H1 (cell line): ENCODE results near the gene IL10. TPM values are rescaled to one million over a fixed set of nuclear protein-coding genes. Genes with fewer than 3 reads are reported as not detected.

Source experiments
- CTCF ChIA-PET: fragments of 300-600 bp; sonication (Branson Sonifier 250); formaldehyde crosslinking; loops from one replicate; lab custom pipeline; 2021; ENCODE audit not compliant: partially characterized antibody; lab: Charles Lee
- POLR2A ChIA-PET: fragments of 300-600 bp; sonication (Branson Sonifier 250); formaldehyde crosslinking; loops from one replicate; lab custom pipeline; 2021; ENCODE audit warnings: inconsistent platforms; ENCODE audit not compliant: partially characterized antibody; lab: Charles Lee
- DNase-seq, 2 experiments: peaks; one replicate each; pipeline versions ENCODE4 v3.0.0 to v3.0.0-alpha.2; 2010 to 2022; ENCODE audit warnings: low spot score in 2 of 2, low read depth in 1 of 2, mixed read lengths in 1 of 2
- FAIRE-seq: peaks from 2 replicates; lab custom pipeline; 2011; peaks lifted over from hg19 to GRCh38; lab: Jason Lieb, UNC
- H2AFZ ChIP-seq: 2 replicates; pipeline ENCODE4 v1.8.1; 2012; ENCODE audit warnings: low read length, inconsistent platforms
- H2AK5ac ChIP-seq: 2 replicates; pipeline ENCODE4 v1.6.1; 2013; ENCODE audit warnings: low read depth, low read length
- H2BK120ac ChIP-seq: replicated peaks from 2 replicates; pipeline ENCODE3; 2013; ENCODE audit warnings: low read depth, low read length, inconsistent platforms
- H2BK12ac ChIP-seq: 2 replicates; pipeline ENCODE4 v1.6.1; 2013; ENCODE audit warnings: low read depth, low read length
- H2BK15ac ChIP-seq: 2 replicates; pipeline ENCODE4 v1.6.1; 2013; ENCODE audit warnings: low read length
- H2BK20ac ChIP-seq: 2 replicates; pipeline ENCODE4 v1.6.1; 2013; ENCODE audit warnings: low read length
- H2BK5ac ChIP-seq: 2 replicates; pipeline ENCODE4 v1.6.1; 2013; ENCODE audit warnings: low read depth, low read length
- H3K14ac ChIP-seq: 2 replicates; pipeline ENCODE4 v1.6.1; 2013; ENCODE audit warnings: inconsistent platforms; ENCODE audit not compliant: insufficient read length
- H3K18ac ChIP-seq: 2 replicates; pipeline ENCODE4 v1.6.1; 2013; ENCODE audit warnings: low read length; ENCODE audit errors: extremely low read depth
- H3K23ac ChIP-seq: 2 replicates; pipeline ENCODE4 v1.6.1; 2013; ENCODE audit warnings: inconsistent platforms; ENCODE audit not compliant: insufficient read length
- H3K23me2 ChIP-seq: 2 replicates; pipeline ENCODE4 v1.6.1; 2013; ENCODE audit warnings: low read depth, low read length
- H3K27ac ChIP-seq: 2 replicates; pipeline ENCODE4 v1.6.1; 2011; ENCODE audit warnings: low read depth, low read length, inconsistent platforms
- H3K27me3 ChIP-seq, 4 experiments: replicated peaks in 1 of 4; 1 replicate in 1 of 4; 2 replicates in 3 of 4; pipeline versions ENCODE4 v1.6.1 to v1.8.1; 2011 to 2013; ENCODE audit warnings: low read length in 3 of 4, mild to moderate bottlenecking in 3 of 4, inconsistent platforms in 2 of 4, mixed read lengths in 2 of 4, moderate library complexity in 1 of 4; ENCODE audit not compliant: control insufficient read depth in 3 of 4, insufficient read depth in 3 of 4; ENCODE audit errors: extremely low read depth in 1 of 4
- H3K36me3 ChIP-seq, 4 experiments: 2 replicates each; pipeline versions ENCODE4 v1.6.1 to v1.8.1; 2011 to 2013; ENCODE audit warnings: mild to moderate bottlenecking in 4 of 4, low read length in 3 of 4, moderate library complexity in 2 of 4, control low read depth in 1 of 4, inconsistent platforms in 1 of 4; ENCODE audit not compliant: insufficient read depth in 4 of 4, control insufficient read depth in 2 of 4
- H3K4ac ChIP-seq: replicated peaks from 2 replicates; pipeline ENCODE3; 2013; ENCODE audit warnings: low read length, low read depth, mixed read lengths, inconsistent platforms; ENCODE audit not compliant: insufficient read length
- H3K4me1 ChIP-seq, 4 experiments: replicated peaks in 1 of 4; 1 replicate in 1 of 4; 2 replicates in 3 of 4; pipeline versions ENCODE4 v1.6.1 to v1.8.1; 2011 to 2013; ENCODE audit warnings: low read length in 3 of 4, inconsistent platforms in 2 of 4, mixed read lengths in 1 of 4; ENCODE audit not compliant: insufficient read depth in 4 of 4, control insufficient read depth in 3 of 4
- H3K4me2 ChIP-seq, 2 experiments: 2 replicates each; pipeline versions ENCODE4 v1.6.1 to v1.8.1; 2011 to 2013; ENCODE audit warnings: low read depth in 2 of 2, low read length in 2 of 2, control low read depth in 1 of 2, inconsistent platforms in 1 of 2, mild to moderate bottlenecking in 1 of 2; ENCODE audit not compliant: insufficient read depth in 1 of 2
- H3K4me3 ChIP-seq, 4 experiments: fragments of 200-600, 300-600 bp in 1 of 4; sonication (generic), shearing (Covaris generic), sonication (Bioruptor Twin) in 1 of 4; 2 replicates each; pipeline versions ENCODE4 v1.5.1 to v1.8.1; 2011 to 2016; ENCODE audit warnings: low read length in 4 of 4, low read depth in 3 of 4, control low read depth in 2 of 4, inconsistent platforms in 2 of 4, mild to moderate bottlenecking in 2 of 4, mixed read lengths in 1 of 4, moderate library complexity in 1 of 4; ENCODE audit not compliant: insufficient read depth in 2 of 4; ENCODE audit errors: extremely low read depth in 1 of 4
- H3K56ac ChIP-seq: replicated peaks from 2 replicates; pipeline ENCODE3; 2013; ENCODE audit warnings: low read depth, mild to moderate bottlenecking, mixed read lengths, low read length, inconsistent platforms; ENCODE audit not compliant: insufficient read length
- H3K79me1 ChIP-seq: 2 replicates; pipeline ENCODE4 v1.6.1; 2013; ENCODE audit warnings: low read depth, low read length, control low read depth
- H3K79me2 ChIP-seq, 2 experiments: 2 replicates each; pipeline versions ENCODE4 v1.6.1 to v1.8.1; 2012 to 2013; ENCODE audit warnings: low read length in 2 of 2, mild to moderate bottlenecking in 2 of 2, inconsistent platforms in 1 of 2; ENCODE audit not compliant: insufficient read depth in 2 of 2, control insufficient read depth in 1 of 2
- H3K9ac ChIP-seq, 4 experiments: replicated peaks in 1 of 4; 1 replicate in 1 of 4; 2 replicates in 3 of 4; pipeline versions ENCODE4 v1.6.1 to v1.8.1; 2011 to 2013; ENCODE audit warnings: low read depth in 3 of 4, low read length in 3 of 4, control low read depth in 2 of 4, mild to moderate bottlenecking in 2 of 4, moderate library complexity in 2 of 4, inconsistent platforms in 1 of 4; ENCODE audit errors: extremely low read depth in 1 of 4
- H3K9me3 ChIP-seq, 2 experiments: 2 replicates each; pipeline versions ENCODE4 v1.6.1 to v1.8.1; 2012 to 2013; ENCODE audit warnings: mild to moderate bottlenecking in 2 of 2, moderate library complexity in 2 of 2, control low read depth in 1 of 2, inconsistent platforms in 1 of 2, low read depth in 1 of 2, low read length in 1 of 2, mixed read lengths in 1 of 2; ENCODE audit not compliant: insufficient read depth in 2 of 2
- H4K20me1 ChIP-seq, 2 experiments: replicated peaks in 1 of 2; 2 replicates each; pipeline versions ENCODE3 to v1.8.1; 2011 to 2013; ENCODE audit warnings: inconsistent platforms in 2 of 2, low read length in 2 of 2, mild to moderate bottlenecking in 1 of 2; ENCODE audit not compliant: insufficient read depth in 2 of 2, control insufficient read depth in 1 of 2
- H4K5ac ChIP-seq: 2 replicates; pipeline ENCODE4 v1.6.1; 2013; ENCODE audit warnings: low read length, low read depth, mixed read lengths, inconsistent platforms; ENCODE audit not compliant: insufficient read length
- H4K8ac ChIP-seq: 2 replicates; pipeline ENCODE4 v1.8.0; 2013; ENCODE audit warnings: mild to moderate bottlenecking, moderate library complexity, low read length, inconsistent platforms; ENCODE audit not compliant: insufficient read depth; ENCODE audit errors: extremely low read depth
- H4K91ac ChIP-seq: replicated peaks from 2 replicates; pipeline ENCODE3; 2013; ENCODE audit warnings: low read length, mixed read lengths, inconsistent platforms; ENCODE audit not compliant: insufficient read length
- CHD1 ChIP-seq: IDR thresholded peaks from 2 replicates; pipeline ENCODE4 v1.6.1; 2012; ENCODE audit warnings: low read depth, low read length, improper control_type of control experiment
- WGBS, 2 experiments: shearing (Covaris generic) in 1 of 2; methylation state at CpG; one replicate each; pipeline versions ENCODE4 v1.1.6 to v1.1.7; 2013 to 2015; ENCODE audit warnings: low lambda C conversion rate in 2 of 2, mixed read lengths in 2 of 2, inconsistent platforms in 1 of 2, low coverage in 1 of 2, missing lambda C conversion rate in 1 of 2; ENCODE audit not compliant: insufficient replicate concordance in 2 of 2, insufficient coverage in 1 of 2, insufficient read length in 1 of 2; ENCODE audit errors: extremely low coverage in 1 of 2, missing lambda C conversion rate in 1 of 2; 5-methylcytosine and 5-hydroxymethylcytosine counted together
- polyA plus RNA-seq, 7 experiments: library from polyadenylated mRNA; depleted of rRNA in 3 of 7; stranded (reverse) in 5 of 7; unstranded in 2 of 7; fragments of >200 nt in 5 of 7; fragments of 200-250 nt in 2 of 7; gene quantifications; 1 replicate in 5 of 7; 2 replicates in 1 of 7; 4 replicates in 1 of 7; pipeline versions ENCODE4 v1.2.1 to v1.2.3, GENCODE V29; 2011 to 2013; ENCODE audit warnings: missing spikeins in 2 of 7, mixed read lengths in 2 of 7
- total RNA-seq: library from RNA; stranded (reverse); fragmentation: NEBNext Ultra II Directional; extraction: Animal tissue kit (Norgen Biotek cat#: 25700); gene quantifications from 2 replicates; pipeline ENCODE4 v1.2.1, GENCODE V29; 2021
- TF ChIP-seq, protein P1 (sequence below): IDR thresholded peaks from 2 replicates; pipeline ENCODE4 v1.6.1; 2012; ENCODE audit warnings: inconsistent platforms

IL10 gene
- total and polyA plus RNA-seq, 2 of the 8 experiments (the other 6 are each of a cell fraction or from before 2014, with no cell fraction given), result not detected

DNA sequence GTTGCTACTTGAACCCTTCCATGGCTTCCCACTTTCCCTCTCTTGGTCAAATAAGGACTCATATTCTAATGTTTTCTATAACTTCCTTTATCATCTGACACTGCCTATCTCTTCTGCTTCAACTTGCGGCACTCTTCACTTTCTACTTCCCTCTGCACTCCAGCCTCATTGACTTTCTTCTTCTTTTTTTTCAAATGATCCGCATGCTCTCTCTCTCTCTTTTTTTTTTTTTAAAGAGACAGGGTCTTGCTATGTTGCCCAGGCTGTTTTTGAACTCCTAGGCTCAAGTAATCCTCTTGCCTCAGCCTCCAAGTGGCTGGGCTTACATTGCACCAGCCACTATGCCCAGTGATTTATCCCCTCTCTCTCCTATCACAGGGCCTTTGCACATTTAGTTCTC is 7.3 kb upstream of the IL10 start:
- no peaks in the 10 kb centered on the region for H4K20me1 ChIP-seq
- H3K36me3 ChIP-seq, result no peaks in the 10 kb centered on the region
- ChIA-PET CTCF (interaction anchor here (1.0 to 5.7 kb wide), 2 partner anchors 18 to 20 kb away, joined by 3 to 22 read pairs; no protein-coding TSS in a partner anchor), POLR2A (no interaction called here)
- H4K5ac ChIP-seq, result no peak overlapping the region
- H4K8ac ChIP-seq, result no peak overlapping the region
- H3K23ac ChIP-seq, result no peak overlapping the region
- no peak overlapping the region for H3K9ac ChIP-seq
- FAIRE-seq (no peak), DNase-seq (no peak)
- no peak overlapping the region for H4K91ac ChIP-seq
- no peak overlapping the region for H2BK15ac ChIP-seq
- no peak overlapping the region for H3K4me2 ChIP-seq
- H3K4ac ChIP-seq, result no peak overlapping the region
- no peak overlapping the region for H2AFZ ChIP-seq
- no peak overlapping the region for H2BK5ac ChIP-seq
- no peak overlapping the region for H3K4me3 ChIP-seq
- H3K27ac ChIP-seq, result no peak overlapping the region
- WGBS, 2 experiments, result 100% methylated on average over 2 of the region's 2 CpGs; no CpG with 5 or more reads in 1 of the 2 experiments
- H3K9me3 ChIP-seq, result no peaks in the 10 kb centered on the region
- H3K27me3 ChIP-seq, result 0 out of 7 replicates have a peak, but pooled peaks cover 0 to 2% (median 0%) of the 10 kb centered on the region in 4 experiments
- H3K18ac ChIP-seq, result no peak overlapping the region
- no peaks in the 10 kb centered on the region for H3K23me2 ChIP-seq
- H3K79me2 ChIP-seq, result no peaks in the 10 kb centered on the region
- no peak overlapping the region for H2BK12ac ChIP-seq
- no peak overlapping the region for H3K56ac ChIP-seq
- no peak overlapping the region for H3K14ac ChIP-seq
- H3K79me1 ChIP-seq, result no peaks in the 10 kb centered on the region
- no peaks in the 10 kb centered on the region; a peak in 1 of 7 replicates for H3K4me1 ChIP-seq
- no peak overlapping the region for H2BK120ac ChIP-seq
- H2AK5ac ChIP-seq, result no peak overlapping the region
- H2BK20ac ChIP-seq, result no peak overlapping the region
- TF ChIP-seq, protein P1, sequence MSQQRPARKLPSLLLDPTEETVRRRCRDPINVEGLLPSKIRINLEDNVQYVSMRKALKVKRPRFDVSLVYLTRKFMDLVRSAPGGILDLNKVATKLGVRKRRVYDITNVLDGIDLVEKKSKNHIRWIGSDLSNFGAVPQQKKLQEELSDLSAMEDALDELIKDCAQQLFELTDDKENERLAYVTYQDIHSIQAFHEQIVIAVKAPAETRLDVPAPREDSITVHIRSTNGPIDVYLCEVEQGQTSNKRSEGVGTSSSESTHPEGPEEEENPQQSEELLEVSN, result no peak
- TF ChIP-seq CHD1, result no peak
